Spleen (tissue), 11 donors: ENCODE data around the gene KLHL18. TPM values are rescaled to one million over a fixed set of nuclear protein-coding genes. Genes with fewer than 3 reads are reported as not detected.

ENCODE experiments used
- DNase-seq: peaks from one replicate; pipeline ENCODE4 v3.0.0-alpha.2; 2020
- H3K27ac ChIP-seq, 8 donors: fragments of 200-600 bp; sonication (generic) in 7 of 8; 1 replicate in 4 of 8; 2 replicates in 4 of 8; pipeline versions ENCODE4 v1.5.0 to v1.8.0; 2016 to 2021; ENCODE audit warnings: inconsistent platforms in 4 of 8, mild to moderate bottlenecking in 4 of 8, moderate library complexity in 1 of 8
- H3K27me3 ChIP-seq, 7 donors: fragments of 200-600 bp; sonication (generic) in 6 of 7; replicated peaks in 1 of 7; 1 replicate in 4 of 7; 2 replicates in 3 of 7; pipeline versions ENCODE4 v1.5.0 to v1.8.0; 2016 to 2021; ENCODE audit warnings: inconsistent platforms in 3 of 7, mild to moderate bottlenecking in 1 of 7
- H3K36me3 ChIP-seq, 6 donors: fragments of 200-600 bp; sonication (generic) in 5 of 6; 1 replicate in 4 of 6; 2 replicates in 2 of 6; pipeline versions ENCODE4 v1.5.0 to v1.8.0; 2016 to 2021; ENCODE audit warnings: inconsistent platforms in 2 of 6
- H3K4me1 ChIP-seq, 6 donors: fragments of 200-600 bp; sonication (generic) in 5 of 6; 1 replicate in 3 of 6; 2 replicates in 3 of 6; pipeline versions ENCODE4 v1.5.0 to v1.8.0; 2016 to 2021; ENCODE audit warnings: inconsistent platforms in 3 of 6
- H3K4me3 ChIP-seq, 8 donors: fragments of 200-600 bp; sonication (generic) in 7 of 8; 1 replicate in 4 of 8; 2 replicates in 4 of 8; pipeline versions ENCODE4 v1.5.0 to v1.8.0; 2016 to 2021; ENCODE audit warnings: inconsistent platforms in 4 of 8, mild to moderate bottlenecking in 4 of 8, moderate library complexity in 2 of 8
- H3K9me3 ChIP-seq, 8 donors: fragments of 200-600 bp; sonication (generic) in 7 of 8; 1 replicate in 4 of 8; 2 replicates in 4 of 8; pipeline versions ENCODE4 v1.5.0 to v1.8.0; 2016 to 2021; ENCODE audit warnings: inconsistent platforms in 4 of 8
- CTCF ChIP-seq, 11 experiments: fragments of 200-600 bp in 7 of 11; fragments of 450-650 bp in 4 of 11; sonication (generic) in 4 of 11; IDR thresholded peaks in 8 of 11; conservative IDR thresholded peaks in 3 of 11; 1 replicate in 7 of 11; 2 replicates in 4 of 11; pipeline versions ENCODE4 v1.4.0 to v1.8.0; 2016 to 2021; ENCODE audit warnings: antibody characterized with exemption in 11 of 11, inconsistent platforms in 4 of 11, mild to moderate bottlenecking in 1 of 11
- POLR2A ChIP-seq, 3 donors: fragments of 450-650 bp; IDR thresholded peaks; one replicate each; pipeline ENCODE4 v1.5.1; 2017; ENCODE audit warnings: antibody characterized with exemption in 3 of 3, mild to moderate bottlenecking in 1 of 3
- POLR2AphosphoS5 ChIP-seq, 3 donors: sonication (generic); formaldehyde crosslinking; IDR thresholded peaks; one replicate each; pipeline ENCODE4 v1.5.1; 2017; ENCODE audit warnings: antibody characterized with exemption in 3 of 3
- WGBS, 5 donors: extraction: QIAGEN DNeasy Blood & Tissue Kit in 3 of 5; methylation state at CpG; one replicate each; pipeline versions ENCODE4 v1.1.5 to v1.1.7; 2013 to 2018; 5-methylcytosine and 5-hydroxymethylcytosine counted together
- intact Hi-C: fragments of 100-400 bp; cut with DNase I; formaldehyde crosslinking; loops from one replicate; pipeline ENCODE4 v1.15.0; 2023; ENCODE audit warnings: low total_unique reads
- polyA plus RNA-seq, 3 donors: library from polyadenylated mRNA; stranded (reverse); fragments of 200-250 nt; gene quantifications; one replicate each; pipeline ENCODE4 v1.2.1, GENCODE V29; 2013
- small RNA-seq, 4 donors: library from RNA; depleted of rRNA; stranded (forward); fragments of <200 nt; gene quantifications; one replicate each; pipeline ENCODE3, GENCODE V24; 2016
- total RNA-seq, 7 donors: library from RNA; depleted of rRNA in 3 of 7; stranded (reverse); fragments of >200 nt in 3 of 7; fragmentation: NEBNext Ultra II Directional in 4 of 7; extraction: Animal tissue kit (Norgen Biotek cat#: 25700) in 4 of 7; gene quantifications; one replicate each; pipeline versions ENCODE4 v1.1.0 to v1.2.1, GENCODE V29; 2016 to 2021
- donor health status: healthy with polysubstance abuse.
- donor health status: DM: no; HTN: no; CAD: no; lungs with moderate emphysema.
- donor health status: DM: no; HTN: no; CAD: no.
- donor health status: Bipolar disorder and iron deficiency.
- donor health status: healthy.
- donor health status: DM: no; HTN: no; CAD: no.
- donor health status: DM: yes; HTN: yes; CAD: no.

KLHL18 gene
- total and polyA plus RNA-seq, 10 donors = 19.2 to 44.6 (median 29.7) TPM

GRCh38 chr3:47394140-47394870, 111.6 kb downstream of the KLHL18 start:
- Histone ChIP-seq H3K4me3 (no peak overlapping the region), H3K36me3 (peaks cover 0 to 69% (median 14%) of the 10 kb centered on the region in 6 donors), H3K9me3 (no peaks in the 10 kb centered on the region), H3K27ac (peak overlapping the region in 3 of 8 donors; percentile 38 to 68 (median 50)), H3K27me3 (no peaks in the 10 kb centered on the region), H3K4me1 (peaks cover 6 to 64% (median 19%) of the 10 kb centered on the region in 6 donors)
- TF ChIP-seq POLR2A (IDR thresholded peaks at IDR 0.05) (no peak), CTCF (IDR thresholded peaks at IDR 0.05 in 8 of 11, conservative IDR thresholded peaks at IDR 0.05 in 3 of 11) (no peak), POLR2AphosphoS5 (IDR thresholded peaks at IDR 0.05) (no peak)
- DNase-seq = no peak
- WGBS, 5 donors = 58 to 84% (median 68%) methylated on average over 8 of the region's 8 CpGs
- intact Hi-C loops = no loop called here

DNA sequence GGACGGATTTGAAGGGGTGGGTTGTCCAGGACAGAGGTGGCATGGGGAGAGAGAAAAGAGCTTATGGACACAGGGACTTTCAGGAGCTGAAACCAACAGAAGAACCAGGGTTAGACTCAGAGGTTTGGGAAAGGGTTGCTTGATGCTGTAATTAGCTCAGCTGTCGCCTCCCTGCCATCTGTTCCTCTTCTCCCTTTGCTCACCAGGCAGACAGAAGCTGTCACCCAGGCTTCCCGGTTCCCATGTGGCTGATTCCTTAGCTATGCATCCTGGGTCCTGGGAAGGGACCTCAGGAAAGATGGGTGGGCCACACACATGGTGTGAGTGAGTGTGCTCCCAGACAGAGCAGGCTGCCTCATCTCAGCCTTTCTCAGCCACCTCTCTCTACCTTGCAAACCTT, 112.1 kb downstream of the KLHL18 start:
- peak overlapping the region in 2 of 8 donors; percentile 50 to 68 for H3K27ac ChIP-seq
- H3K27me3 ChIP-seq = no peaks in the 10 kb centered on the region
- DNase-seq = no peak
- WGBS, 5 donors = 54 to 79% (median 73%) methylated on average over 3 of the region's 3 CpGs
- intact Hi-C loops = no loop called here
- H3K4me1 ChIP-seq = peaks cover 6 to 65% (median 19%) of the 10 kb centered on the region in 6 donors
- TF ChIP-seq CTCF (IDR thresholded peaks at IDR 0.05 in 8 of 11, conservative IDR thresholded peaks at IDR 0.05 in 3 of 11) (no peak), POLR2AphosphoS5 (IDR thresholded peaks at IDR 0.05) (no peak), POLR2A (IDR thresholded peaks at IDR 0.05) (no peak)
- no peaks in the 10 kb centered on the region for H3K9me3 ChIP-seq
- H3K4me3 ChIP-seq = no peak overlapping the region
- peaks cover 0 to 71% (median 18%) of the 10 kb centered on the region in 6 donors for H3K36me3 ChIP-seq

Small RNA genes lying within 50 kb of the gene (small RNA-seq; reads per million reads assigned to genes)
- gene SNORD13P3 = 0 to 0.76 (median 0) reads per million in 4 donors

Other genes with a start within 250 kb of the KLHL18 start
- 10 to 100 TPM; 55.3 to 94.0 (median 73.0) TPM for gene SETD2, start 118.8 kb upstream of the KLHL18 start, total RNA-seq
- gene SETD2, start 118.8 kb upstream of the KLHL18 start, polyA plus RNA-seq = 10 to 100 TPM; 10.4 to 15.1 (median 11.3) TPM
- gene KIF9, start 145 bp upstream of the KLHL18 start, total RNA-seq = 10 to 100 TPM in 2 of 7 donors, 1 to 10 TPM in 5; 3.9 to 15.8 (median 6.6) TPM
- 10 to 100 TPM in 1 of 3 donors, 1 to 10 TPM in 2; 3.8 to 12.3 (median 6.8) TPM for gene KIF9, start 145 bp upstream of the KLHL18 start, polyA plus RNA-seq
- 100 to 1,000 TPM in 1 of 7 donors, 10 to 100 TPM in 6; 27.8 to 195 (median 49.8) TPM for gene PTPN23, start 98.1 kb downstream of the KLHL18 start, total RNA-seq
- 10 to 100 TPM in 1 of 3 donors, 1 to 10 TPM in 2; 5.0 to 19.1 (median 8.0) TPM for gene PTPN23, start 98.1 kb downstream of the KLHL18 start, polyA plus RNA-seq
- gene SCAP, start 193.0 kb downstream of the KLHL18 start, total RNA-seq = 100 to 1,000 TPM in 3 of 7 donors, 10 to 100 TPM in 4; 70.9 to 116 (median 97.8) TPM
- 10 to 100 TPM; 17.8 to 45.1 (median 29.4) TPM for gene SCAP, start 193.0 kb downstream of the KLHL18 start, polyA plus RNA-seq
- 10 to 100 TPM; 16.6 to 31.9 (median 24.2) TPM for gene ELP6, start 230.8 kb downstream of the KLHL18 start, total RNA-seq
- 10 to 100 TPM; 24.8 to 35.6 (median 30.4) TPM for gene ELP6, start 230.8 kb downstream of the KLHL18 start, polyA plus RNA-seq